ENCODE data around the gene GPC5.
"Not testable (repeated sequence)": the region's sequence is repeated elsewhere in the genome, so short reads cannot be mapped to it uniquely, and the experiment has no call there.

- not testable (repeated sequence) for TF ChIP-seq ZNF384, PKNOX1, SP1, SUZ12 (IDR thresholded peaks at IDR 0.05)
Observed at GRCh38 chr13:91438674-91439073, 40.3 kb downstream of the GPC5 start.

All from HEK293T (cell line).